ENCODE results near the gene KIRREL3. TPM values are rescaled to one million over a fixed set of nuclear protein-coding genes. Genes with fewer than 3 reads are reported as not detected.

KIRREL3 gene
- total and polyA plus RNA-seq, 2 of the 4 experiments (the other 2 are of a cell fraction) = 10.9 to 15.9 TPM

DNA sequence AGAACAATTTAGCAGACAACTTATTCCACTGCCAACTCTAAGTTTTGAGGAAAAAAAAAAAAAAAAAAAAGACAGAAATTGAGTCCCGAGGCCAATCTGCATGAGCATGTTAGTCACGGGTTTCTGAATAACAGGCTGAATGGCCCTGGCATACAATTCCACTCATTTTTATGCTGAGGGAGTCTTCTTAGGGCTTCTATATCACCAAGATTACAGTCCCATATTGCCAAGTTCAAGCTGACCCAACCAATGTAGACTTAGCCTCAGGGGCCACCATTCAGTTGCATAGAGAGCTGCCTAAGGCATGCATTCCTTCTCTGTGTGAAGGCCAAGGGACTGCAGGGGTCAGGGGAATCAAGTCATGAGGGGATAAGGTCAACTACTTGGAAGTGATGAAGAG lies 27.5 kb downstream of the KIRREL3 start:
- dilution Hi-C loops (cut with HindIII; ENCODE audit: low sequenced_read_pairs, unreplicated experiment) = no loop called here
- Histone ChIP-seq H3K18ac (ENCODE audit: low read depth, low read length) (no peak overlapping the region), H2BK5ac (ENCODE audit: low read depth, low read length, poor library complexity, severe bottlenecking) (no peak overlapping the region), H2AK5ac (ENCODE audit: low read depth, low read length) (no peak overlapping the region), H3K4me3 (ENCODE audit: insufficient read depth, low read depth, low read length) (no peak overlapping the region), H3K9me1 (ENCODE audit: insufficient read depth, low read length) (peaks cover 5% of the 10 kb centered on the region; the same call in 1 of the 2 replicates), H3K4me1 (ENCODE audit: control insufficient read depth, insufficient read depth, low read length) (no peaks in the 10 kb centered on the region), H3K9me3 (ENCODE audit: control insufficient read depth, insufficient read depth, low read length) (peaks cover 4% of the 10 kb centered on the region; the same call in 1 of the 2 replicates), H3K4ac (ENCODE audit: low read depth, low read length) (no peak overlapping the region), H3K56ac (ENCODE audit: extremely low read depth, insufficient read depth, low read length) (no peak overlapping the region), H3K27me3 (ENCODE audit: control insufficient read depth, insufficient read depth, low read length) (no peaks in the 10 kb centered on the region), H3K23ac (ENCODE audit: low read depth, low read length) (no peak overlapping the region), H3K79me1 (ENCODE audit: low read depth in 1 of 2, low read length in 2 of 2) (peaks cover 31 to 46% of the 10 kb centered on the region in 2 experiments), H3K14ac (replicated peaks; ENCODE audit: low read depth, low read length) (no peak overlapping the region), H4K8ac (ENCODE audit: low read depth in 2 of 2, low read length in 2 of 2) (no peak overlapping the region), H4K5ac (ENCODE audit: low read depth, low read length) (no peak overlapping the region), H3K9ac (ENCODE audit: low read depth, low read length) (no peak overlapping the region), H2AFZ (replicated peaks; ENCODE audit: low read length, poor library complexity) (no peak overlapping the region), H2BK20ac (ENCODE audit: low read depth, low read length) (no peak overlapping the region), H3K36me3 (ENCODE audit: control insufficient read depth, insufficient read depth, low read length) (no peaks in the 10 kb centered on the region), H2BK15ac (ENCODE audit: low read depth, low read length) (no peak overlapping the region), H2AK9ac (replicated peaks; ENCODE audit: low read depth, low read length, poor library complexity) (no peak overlapping the region), H4K91ac (ENCODE audit: insufficient read depth, low read depth, low read length) (no peak overlapping the region), H4K20me1 (ENCODE audit: insufficient read depth, low read length) (no peaks in the 10 kb centered on the region; the same call in 1 of the 2 replicates), H3K27ac (ENCODE audit: insufficient read depth, low read length) (no peak overlapping the region), H2BK120ac (ENCODE audit: low read depth, low read length) (no peak overlapping the region), H3K4me2 (ENCODE audit: low read depth, low read length) (no peak overlapping the region)
- intact Hi-C loops (cut with micrococcal nuclease) = no loop called here
- in situ Hi-C loops (cut with MboI; ENCODE audit: low sequenced_read_pairs) = no loop called here
- ChIA-PET CTCF (no interaction called here), POLR2A (ENCODE audit: unreplicated experiment) (no interaction called here)
- no peak for TF ChIP-seq FOS (IDR thresholded peaks at IDR 0.05; ENCODE audit: low read depth, low read length)
- no peak for TF ChIP-seq SMC3 (IDR thresholded peaks at IDR 0.05; ENCODE audit: low read depth, low read length)
- DNase-seq (no peak), ATAC-seq (ENCODE audit: low read depth) (no peak)
- WGBS, 2 experiments (ENCODE audit: extremely low coverage in 2 of 2, insufficient read length in 1 of 2) = no CpG with 5 or more reads among the region's 2 CpGs
- no TSS peak for BruUV-seq (replicated peaks)

Data from IMR-90 (cell line).